ENCODE measurements around the gene BBX. TPM values are rescaled to one million over a fixed set of nuclear protein-coding genes. Genes with fewer than 3 reads are reported as not detected.

Gene BBX
- total RNA-seq, 6 donors from 2014 or later: 35.0 to 65.0 (median 42.8) TPM

- ATAC-seq (ENCODE audit: low FRiP score in 2 of 2) (no peak), DNase-seq (peak in 1 of 2 donors; percentile 24)
- Histone ChIP-seq H3K27ac (no peak overlapping the region), H3K4me1 (no peaks in the 10 kb centered on the region), H3K27me3 (no peaks in the 10 kb centered on the region), H3K9me3 (no peaks in the 10 kb centered on the region), H3K4me3 (no peak overlapping the region), H3K36me3 (no peaks in the 10 kb centered on the region)
- TF ChIP-seq CTCF (IDR thresholded peaks at IDR 0.05) (no peak), EP300 (IDR thresholded peaks at IDR 0.05) (no peak), POLR2AphosphoS5 (IDR thresholded peaks at IDR 0.05) (no peak), POLR2A (IDR thresholded peaks at IDR 0.05) (no peak)
- WGBS, 2 donors: 96% methylated on average over 9 of the region's 9 CpGs
Observed at GRCh38 chr3:107531917-107532469, 9.2 kb downstream of the BBX start.

GRCh38 chr3:107540857-107541256, 18.1 kb downstream of the BBX start:
- H3K27ac ChIP-seq: no peak overlapping the region
- no peak for TF ChIP-seq CTCF (IDR thresholded peaks at IDR 0.05)
- no peak for TF ChIP-seq POLR2A (IDR thresholded peaks at IDR 0.05)
- no peak for TF ChIP-seq EP300 (IDR thresholded peaks at IDR 0.05)
- no peak for TF ChIP-seq POLR2AphosphoS5 (IDR thresholded peaks at IDR 0.05)
- no peaks in the 10 kb centered on the region for H3K9me3 ChIP-seq
- 79 to 81% methylated on average over 3 of the region's 3 CpGs for WGBS, 2 donors
- H3K4me3 ChIP-seq: no peak overlapping the region
- DNase-seq: no peak
- ATAC-seq (ENCODE audit: low FRiP score in 2 of 2): no peak
- H3K27me3 ChIP-seq: no peaks in the 10 kb centered on the region
- H3K36me3 ChIP-seq: no peaks in the 10 kb centered on the region
- H3K4me1 ChIP-seq: no peaks in the 10 kb centered on the region

GRCh38 chr3:107542665-107543064, 19.9 kb downstream of the BBX start:
- no peak for DNase-seq
- Histone ChIP-seq H3K27ac (no peak overlapping the region), H3K4me3 (no peak overlapping the region), H3K27me3 (no peaks in the 10 kb centered on the region), H3K4me1 (no peaks in the 10 kb centered on the region), H3K36me3 (no peaks in the 10 kb centered on the region), H3K9me3 (no peaks in the 10 kb centered on the region)
- WGBS, 2 donors: 88 to 89% methylated on average over 2 of the region's 2 CpGs
- TF ChIP-seq POLR2AphosphoS5 (IDR thresholded peaks at IDR 0.05) (no peak), EP300 (IDR thresholded peaks at IDR 0.05) (no peak), POLR2A (IDR thresholded peaks at IDR 0.05) (no peak), CTCF (IDR thresholded peaks at IDR 0.05) (no peak)
- ATAC-seq (ENCODE audit: low FRiP score in 2 of 2): no peak

- no peak overlapping the region for H3K27ac ChIP-seq
- ATAC-seq (ENCODE audit: low FRiP score in 2 of 2) (no peak), DNase-seq (no peak)
- no peak overlapping the region for H3K4me3 ChIP-seq
- H3K9me3 ChIP-seq: no peaks in the 10 kb centered on the region
- WGBS, 2 donors: 85 to 89% methylated on average over 4 of the region's 4 CpGs
- H3K4me1 ChIP-seq: no peaks in the 10 kb centered on the region
- H3K27me3 ChIP-seq: no peaks in the 10 kb centered on the region
- no peaks in the 10 kb centered on the region for H3K36me3 ChIP-seq
- TF ChIP-seq CTCF (IDR thresholded peaks at IDR 0.05) (peak in 2 of 6 experiments; percentile 7 to 16), POLR2A (IDR thresholded peaks at IDR 0.05) (no peak)
Observed at GRCh38 chr3:107543666-107544065, 20.9 kb downstream of the BBX start.

- WGBS, 2 donors: 80 to 88% methylated on average over 1 of the region's 1 CpG
- no peaks in the 10 kb centered on the region for H3K4me1 ChIP-seq
- H3K4me3 ChIP-seq: no peak overlapping the region
- no peak overlapping the region for H3K27ac ChIP-seq
- ATAC-seq (ENCODE audit: low FRiP score in 2 of 2) (no peak), DNase-seq (no peak)
- TF ChIP-seq POLR2A (IDR thresholded peaks at IDR 0.05) (no peak), CTCF (IDR thresholded peaks at IDR 0.05) (no peak), POLR2AphosphoS5 (IDR thresholded peaks at IDR 0.05) (no peak), EP300 (IDR thresholded peaks at IDR 0.05) (no peak)
- no peaks in the 10 kb centered on the region for H3K27me3 ChIP-seq
- H3K9me3 ChIP-seq: no peaks in the 10 kb centered on the region
- H3K36me3 ChIP-seq: no peaks in the 10 kb centered on the region
Observed at GRCh38 chr3:107545680-107546120, 22.9 kb downstream of the BBX start.

Data from upper lobe of left lung (tissue), 6 donors.